Thyroid gland (tissue), 4 donors: ENCODE results near the gene SMYD1.

Source experiments
- POLR2A ChIP-seq, 2 donors: fragments of 450-650 bp; IDR thresholded peaks; one replicate each; pipeline ENCODE4 v1.6.1; 2017; ENCODE audit warnings: antibody characterized with exemption in 2 of 2, mild to moderate bottlenecking in 2 of 2, moderate library complexity in 1 of 2
- TF ChIP-seq, protein P1 (sequence below), 6 experiments: fragments of 200-600 bp in 3 of 6; fragments of 450-650 bp in 3 of 6; sonication (generic) in 3 of 6; IDR thresholded peaks; one replicate each; pipeline ENCODE4 v1.5.1; 2016 to 2019; ENCODE audit warnings: antibody characterized with exemption in 6 of 6, mild to moderate bottlenecking in 2 of 6, inconsistent platforms in 1 of 6, moderate library complexity in 1 of 6

- TF ChIP-seq POLR2A (IDR thresholded peaks at IDR 0.05): no peak
- TF ChIP-seq, protein P1, sequence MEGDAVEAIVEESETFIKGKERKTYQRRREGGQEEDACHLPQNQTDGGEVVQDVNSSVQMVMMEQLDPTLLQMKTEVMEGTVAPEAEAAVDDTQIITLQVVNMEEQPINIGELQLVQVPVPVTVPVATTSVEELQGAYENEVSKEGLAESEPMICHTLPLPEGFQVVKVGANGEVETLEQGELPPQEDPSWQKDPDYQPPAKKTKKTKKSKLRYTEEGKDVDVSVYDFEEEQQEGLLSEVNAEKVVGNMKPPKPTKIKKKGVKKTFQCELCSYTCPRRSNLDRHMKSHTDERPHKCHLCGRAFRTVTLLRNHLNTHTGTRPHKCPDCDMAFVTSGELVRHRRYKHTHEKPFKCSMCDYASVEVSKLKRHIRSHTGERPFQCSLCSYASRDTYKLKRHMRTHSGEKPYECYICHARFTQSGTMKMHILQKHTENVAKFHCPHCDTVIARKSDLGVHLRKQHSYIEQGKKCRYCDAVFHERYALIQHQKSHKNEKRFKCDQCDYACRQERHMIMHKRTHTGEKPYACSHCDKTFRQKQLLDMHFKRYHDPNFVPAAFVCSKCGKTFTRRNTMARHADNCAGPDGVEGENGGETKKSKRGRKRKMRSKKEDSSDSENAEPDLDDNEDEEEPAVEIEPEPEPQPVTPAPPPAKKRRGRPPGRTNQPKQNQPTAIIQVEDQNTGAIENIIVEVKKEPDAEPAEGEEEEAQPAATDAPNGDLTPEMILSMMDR (IDR thresholded peaks at IDR 0.05): no peak
Measured at GRCh38 chr2:88080545-88080944, 12.9 kb downstream of the SMYD1 start.
